Natural killer cell treated with Interleukin-12 subunit alpha and Interleukin-12 subunit beta and Interleukin-15 and Interleukin-18, amount 100 ng/mL, for 72 hours (primary cell): ENCODE data around the gene FPR3. TPM values are rescaled to one million over a fixed set of nuclear protein-coding genes. Genes with fewer than 3 reads are reported as not detected.
A peak's percentile ranks its signal among the peaks of the same experiment; 100 is the strongest.
"Not testable (repeated sequence)": the region's sequence is repeated elsewhere in the genome, so short reads cannot be mapped to it uniquely, and the experiment has no call there.

Source experiments
- ATAC-seq, 2 donors: fragments of 150-1000 bp; cut with Tn5 transposase in 1 of 2; sonication (Bioruptor Pico), chemical (Tn5 transposase) in 1 of 2; 2 replicates each; pipeline ENCODE4 v1.10.0; 2021
- DNase-seq: peaks from one replicate; pipeline ENCODE4 v3.0.0; 2022; ENCODE audit warnings: low spot score
- H3K27ac Mint-ChIP-seq, 2 donors: 1 replicate in 1 of 2; 2 replicates in 1 of 2; pipeline ENCODE4 v1.8.0; 2022; ENCODE audit warnings: mixed read lengths in 2 of 2, mild to moderate bottlenecking in 1 of 2, moderate library complexity in 1 of 2
- H3K27me3 Mint-ChIP-seq, 2 donors: 1 replicate in 1 of 2; 2 replicates in 1 of 2; pipeline ENCODE4 v1.8.0; 2022; ENCODE audit warnings: mixed read lengths in 2 of 2
- H3K36me3 Mint-ChIP-seq: one replicate; pipeline ENCODE4 v1.8.0; 2022; ENCODE audit warnings: mixed read lengths
- H3K4me1 Mint-ChIP-seq, 2 donors: 1 replicate in 1 of 2; 2 replicates in 1 of 2; pipeline ENCODE4 v1.8.0; 2022; ENCODE audit warnings: low read depth in 2 of 2, mixed read lengths in 2 of 2, mild to moderate bottlenecking in 1 of 2
- H3K4me3 Mint-ChIP-seq: one replicate; pipeline ENCODE4 v1.8.0; 2022; ENCODE audit warnings: mixed read lengths
- H3K9me3 Mint-ChIP-seq: 2 replicates; pipeline ENCODE4 v1.8.0; 2022; ENCODE audit warnings: mixed read lengths
- total RNA-seq, 2 donors: library from RNA; stranded (reverse); gene quantifications; one replicate each; pipeline ENCODE4 v1.2.3, GENCODE V29; 2022

Gene FPR3
- total RNA-seq, 2 donors from 2014 or later: not detected

DNA sequence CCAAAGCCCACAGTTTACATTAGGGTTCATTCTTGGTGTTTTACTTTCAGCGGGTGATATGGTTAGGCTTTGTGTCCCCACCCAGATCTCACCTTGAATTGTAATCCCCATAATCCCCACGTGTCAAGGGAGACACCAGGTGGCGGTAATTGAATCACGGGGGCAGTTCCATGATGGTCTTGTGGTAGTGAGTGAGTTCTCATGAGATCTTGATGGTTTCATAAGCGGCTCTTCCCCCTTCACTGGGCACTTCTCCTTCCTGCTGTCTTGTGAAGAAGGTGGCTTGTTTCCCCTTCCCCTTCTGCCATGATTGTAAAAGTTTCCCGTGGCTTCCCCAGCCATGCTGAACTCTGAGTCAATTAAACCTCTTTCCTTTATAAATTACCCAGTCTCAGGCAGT, 22.0 kb upstream of the FPR3 start:
- H3K27ac Mint-ChIP-seq: no peak overlapping the region
- no peak for DNase-seq
- peaks cover 9% of the 10 kb centered on the region for H3K36me3 Mint-ChIP-seq
- no peak overlapping the region for H3K4me3 Mint-ChIP-seq
- ATAC-seq: no peak
- H3K9me3 Mint-ChIP-seq: peaks cover 3% of the 10 kb centered on the region
- peaks cover 29 to 39% of the 10 kb centered on the region in 2 donors for H3K27me3 Mint-ChIP-seq
- peaks cover 6 to 10% of the 10 kb centered on the region in 2 donors for H3K4me1 Mint-ChIP-seq

DNA sequence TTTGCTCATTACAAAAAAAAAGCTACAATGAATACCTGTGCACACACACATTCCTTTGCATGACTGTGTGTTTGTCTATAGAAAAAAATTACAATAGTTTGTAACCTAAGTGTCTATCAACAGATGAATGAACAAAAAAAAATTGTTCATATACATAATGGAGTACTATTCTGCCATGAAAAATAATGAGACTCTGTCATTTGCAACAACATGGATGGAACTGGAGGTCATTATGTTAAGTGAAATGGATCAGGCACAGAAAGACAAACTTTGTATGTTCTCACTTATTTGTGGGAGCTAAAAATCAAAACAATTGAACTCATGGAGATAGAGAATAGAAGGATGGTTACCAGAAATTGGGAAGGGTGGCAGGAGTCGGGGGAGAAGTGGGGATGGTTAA, 18.4 kb upstream of the FPR3 start:
- H3K36me3 Mint-ChIP-seq, H3K9me3 Mint-ChIP-seq, H3K4me1 Mint-ChIP-seq, H3K4me3 Mint-ChIP-seq, DNase-seq, ATAC-seq, H3K27ac Mint-ChIP-seq: not testable (repeated sequence)
- peaks cover 25 to 38% of the 10 kb centered on the region in 2 donors for H3K27me3 Mint-ChIP-seq

DNA sequence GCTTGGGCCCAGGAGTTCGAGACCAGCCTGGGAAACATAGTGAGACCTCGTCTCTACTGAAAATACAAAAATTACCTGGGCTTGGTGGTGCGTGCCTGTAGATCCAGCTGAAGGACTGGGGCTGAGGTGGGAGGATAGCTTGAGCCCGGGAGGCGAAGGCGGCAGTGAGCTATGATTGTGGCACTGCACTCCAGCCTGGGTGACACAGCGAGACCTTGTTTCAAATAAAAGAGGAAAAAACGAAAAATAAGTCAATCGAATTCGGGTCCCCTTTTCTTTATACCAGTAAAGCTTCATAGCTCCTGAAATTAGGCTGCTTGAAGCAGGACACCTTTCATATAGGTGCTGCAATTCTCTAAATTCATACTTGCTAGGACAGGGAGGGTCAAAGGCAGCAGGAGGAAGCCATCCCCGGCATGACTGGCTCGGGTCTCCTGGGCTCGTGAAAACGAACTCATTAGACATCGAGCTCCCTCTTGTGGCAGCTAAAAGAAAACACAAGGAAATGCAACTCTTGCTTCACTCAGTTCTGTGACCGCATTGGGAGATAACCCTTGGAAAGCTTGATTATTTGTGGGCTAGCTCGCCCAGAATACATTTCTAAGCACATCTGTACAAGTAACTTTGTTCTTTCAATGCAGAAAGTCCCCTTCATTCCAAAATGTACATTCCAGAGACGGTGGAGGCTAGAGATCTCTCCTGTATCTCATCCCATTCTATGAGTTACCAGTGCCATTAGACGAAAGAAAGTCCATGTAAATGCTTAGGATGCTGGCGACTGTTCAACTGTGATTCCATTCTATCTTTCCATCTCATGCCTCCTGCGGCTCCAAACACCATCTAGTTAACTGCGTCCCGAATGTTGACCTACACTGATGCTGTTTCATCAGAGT, 17.1 kb upstream of the FPR3 start:
- no peak for DNase-seq
- Mint-ChIP-seq H3K27me3 (peaks cover 28 to 36% of the 10 kb centered on the region in 2 donors), H3K4me3 (no peak overlapping the region), H3K27ac (no peak overlapping the region), H3K36me3 (peaks cover 5% of the 10 kb centered on the region), H3K4me1 (peaks cover 4 to 9% of the 10 kb centered on the region in 2 donors), H3K9me3 (peaks cover 3% of the 10 kb centered on the region)
- peak; percentile 53 to 71 for ATAC-seq

DNA sequence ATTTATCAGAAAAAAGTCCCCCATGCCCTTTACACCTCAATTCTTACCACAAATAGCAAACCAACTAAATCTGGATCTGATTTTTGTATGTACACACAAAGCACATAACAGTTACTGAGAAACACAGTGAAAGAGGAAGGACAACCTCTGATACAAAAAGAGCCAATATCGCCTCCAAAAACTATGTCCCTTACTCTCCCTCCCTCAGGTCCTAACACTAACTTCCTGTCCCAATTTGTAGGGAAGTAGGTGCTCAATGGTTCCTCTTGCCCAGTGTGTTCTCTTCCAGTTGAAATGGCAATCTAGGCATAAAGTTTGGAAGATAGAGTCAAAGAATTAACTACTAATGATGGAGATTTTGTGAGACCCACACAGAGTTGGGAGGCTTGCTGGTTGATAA, 15.8 kb upstream of the FPR3 start:
- Mint-ChIP-seq H3K4me1 (peaks cover 4 to 9% of the 10 kb centered on the region in 2 donors), H3K27ac (no peak overlapping the region), H3K4me3 (no peak overlapping the region), H3K9me3 (peaks cover 3% of the 10 kb centered on the region), H3K27me3 (peaks cover 28 to 31% of the 10 kb centered on the region in 2 donors), H3K36me3 (peaks cover 5% of the 10 kb centered on the region)
- no peak for ATAC-seq
- no peak for DNase-seq

DNA sequence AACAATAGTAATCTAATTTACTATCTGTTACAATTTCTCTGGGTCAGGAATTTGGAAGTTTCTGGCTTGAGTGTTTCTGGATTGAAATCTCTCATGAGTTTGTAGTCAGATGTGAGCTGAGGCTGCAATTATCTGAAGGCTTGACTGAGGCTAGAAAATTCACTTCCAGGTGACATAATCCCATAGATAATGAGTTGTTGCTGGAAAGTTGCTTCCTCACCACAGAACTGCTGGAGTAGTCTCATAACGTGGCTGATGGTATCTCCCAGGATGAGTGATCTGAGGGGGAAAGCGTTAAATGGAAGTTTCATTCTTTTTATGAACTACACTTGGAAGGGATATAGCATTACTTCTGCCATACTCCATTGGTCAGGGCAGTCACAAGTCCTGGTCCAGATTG, 15.3 kb upstream of the FPR3 start:
- peaks cover 4 to 9% of the 10 kb centered on the region in 2 donors for H3K4me1 Mint-ChIP-seq
- H3K27ac Mint-ChIP-seq: no peak overlapping the region
- peaks cover 5% of the 10 kb centered on the region for H3K36me3 Mint-ChIP-seq
- peaks cover 26 to 31% of the 10 kb centered on the region in 2 donors for H3K27me3 Mint-ChIP-seq
- DNase-seq: no peak
- no peak overlapping the region for H3K4me3 Mint-ChIP-seq
- ATAC-seq: no peak
- H3K9me3 Mint-ChIP-seq: peaks cover 3% of the 10 kb centered on the region

DNA sequence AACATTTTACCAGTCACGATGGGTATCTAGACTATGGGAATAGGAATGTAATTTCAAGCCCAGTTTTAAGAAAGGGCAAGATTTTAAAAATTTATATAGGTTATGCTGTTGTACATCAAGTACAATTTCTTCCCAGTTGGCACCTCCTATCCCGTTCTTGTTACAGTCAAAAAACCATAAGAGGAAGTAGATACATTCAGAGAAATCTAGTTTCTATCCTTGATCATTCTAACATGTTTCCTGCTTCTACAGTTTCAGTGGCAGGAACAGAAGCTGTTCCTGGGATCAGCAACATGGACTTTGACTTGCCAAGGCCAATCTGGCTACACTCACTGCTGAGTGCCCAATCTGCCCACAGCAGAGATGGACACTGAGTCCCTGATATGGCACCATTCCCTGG, 14.7 kb upstream of the FPR3 start:
- H3K9me3 Mint-ChIP-seq: peaks cover 3% of the 10 kb centered on the region
- H3K27me3 Mint-ChIP-seq: peaks cover 21 to 26% of the 10 kb centered on the region in 2 donors
- H3K36me3 Mint-ChIP-seq: peaks cover 5% of the 10 kb centered on the region
- no peak overlapping the region for H3K27ac Mint-ChIP-seq
- H3K4me3 Mint-ChIP-seq: no peak overlapping the region
- no peak for DNase-seq
- H3K4me1 Mint-ChIP-seq: peaks cover 4 to 9% of the 10 kb centered on the region in 2 donors
- no peak for ATAC-seq

DNA sequence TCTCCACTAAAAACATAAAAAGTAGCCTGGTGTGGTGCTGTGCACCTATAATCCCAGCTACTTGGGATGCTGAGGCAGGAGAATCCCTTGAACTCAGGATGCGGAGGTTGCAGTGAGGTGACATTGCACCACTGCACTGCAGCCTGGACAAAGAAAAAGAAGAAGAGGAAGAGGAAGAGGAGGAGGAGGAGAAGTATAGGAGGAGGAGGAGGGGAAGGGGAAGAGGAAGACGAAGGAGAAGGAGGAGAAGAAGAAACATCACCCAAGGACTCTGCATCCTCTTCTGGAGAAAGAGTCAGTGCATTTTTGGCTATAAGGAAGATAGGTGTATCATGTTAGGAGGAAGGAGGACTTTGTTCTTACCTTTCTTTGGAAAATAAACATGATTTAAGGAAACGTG, 13.0 kb upstream of the FPR3 start:
- peaks cover 7 to 14% of the 10 kb centered on the region in 2 donors for H3K27me3 Mint-ChIP-seq
- no peak overlapping the region for H3K4me3 Mint-ChIP-seq
- DNase-seq (no peak), ATAC-seq (no peak)
- no peaks in the 10 kb centered on the region for H3K36me3 Mint-ChIP-seq
- H3K27ac Mint-ChIP-seq: no peak overlapping the region
- H3K9me3 Mint-ChIP-seq: no peaks in the 10 kb centered on the region
- H3K4me1 Mint-ChIP-seq: peaks cover 4 to 9% of the 10 kb centered on the region in 2 donors

DNA sequence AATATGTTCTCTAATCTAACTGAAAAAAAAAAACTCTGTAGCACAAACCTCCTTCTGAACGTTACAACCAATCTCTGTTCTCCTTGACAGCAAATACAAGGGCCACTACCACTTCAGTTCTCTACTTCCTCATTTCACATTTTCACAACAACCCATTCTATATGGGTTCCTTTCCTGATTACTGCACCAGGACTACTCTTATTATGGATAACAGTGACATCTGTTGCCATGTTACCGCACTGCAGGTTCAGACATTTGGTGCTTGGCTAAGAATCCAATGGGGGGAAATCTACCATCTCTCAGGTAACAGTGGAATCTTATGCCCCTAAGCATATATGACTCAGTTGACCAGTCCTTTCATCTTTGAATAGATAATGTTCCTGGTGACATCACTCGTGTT, 11.6 kb upstream of the FPR3 start:
- peaks cover 4% of the 10 kb centered on the region for H3K9me3 Mint-ChIP-seq
- DNase-seq: no peak
- peaks cover 7 to 8% of the 10 kb centered on the region in 2 donors for H3K27me3 Mint-ChIP-seq
- H3K4me1 Mint-ChIP-seq: no peaks in the 10 kb centered on the region
- H3K27ac Mint-ChIP-seq: no peak overlapping the region
- ATAC-seq: no peak
- H3K36me3 Mint-ChIP-seq: no peaks in the 10 kb centered on the region
- no peak overlapping the region for H3K4me3 Mint-ChIP-seq

DNA sequence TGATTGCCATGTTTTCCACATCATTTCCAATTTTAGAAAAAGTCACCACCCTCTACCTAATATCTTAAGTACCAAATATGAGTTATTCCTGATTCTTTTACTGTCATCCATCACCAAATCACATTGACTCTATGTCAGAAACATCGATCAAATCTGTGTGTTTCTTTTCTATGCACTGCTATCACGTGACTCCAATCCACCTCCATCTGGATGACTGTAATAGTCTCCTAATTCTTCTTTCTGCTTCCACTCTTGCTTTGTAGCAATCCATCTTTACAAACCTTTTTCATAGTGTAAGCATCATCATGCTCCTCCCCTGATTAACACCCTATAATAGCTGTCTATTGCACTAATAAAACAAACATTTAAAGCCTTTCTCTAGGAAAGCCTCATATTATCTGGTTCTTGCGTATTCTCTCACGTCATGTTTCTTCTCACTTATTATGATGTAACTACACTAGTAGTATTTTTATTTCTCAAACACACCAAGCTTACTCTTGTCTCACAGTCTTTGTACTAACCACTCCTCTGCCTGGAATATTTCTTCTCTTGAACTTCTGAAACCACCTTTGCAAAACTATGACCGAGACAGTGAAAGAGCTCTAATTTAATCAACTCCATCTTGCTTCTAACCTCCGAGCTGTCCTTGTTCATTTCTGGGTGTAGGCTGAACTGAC, 10.7 kb upstream of the FPR3 start:
- Mint-ChIP-seq H3K27ac (no peak overlapping the region), H3K36me3 (no peaks in the 10 kb centered on the region), H3K27me3 (peaks cover 5 to 7% of the 10 kb centered on the region in 2 donors), H3K4me1 (no peaks in the 10 kb centered on the region), H3K9me3 (peaks cover 4% of the 10 kb centered on the region), H3K4me3 (no peak overlapping the region)
- ATAC-seq (no peak), DNase-seq (no peak)

DNA sequence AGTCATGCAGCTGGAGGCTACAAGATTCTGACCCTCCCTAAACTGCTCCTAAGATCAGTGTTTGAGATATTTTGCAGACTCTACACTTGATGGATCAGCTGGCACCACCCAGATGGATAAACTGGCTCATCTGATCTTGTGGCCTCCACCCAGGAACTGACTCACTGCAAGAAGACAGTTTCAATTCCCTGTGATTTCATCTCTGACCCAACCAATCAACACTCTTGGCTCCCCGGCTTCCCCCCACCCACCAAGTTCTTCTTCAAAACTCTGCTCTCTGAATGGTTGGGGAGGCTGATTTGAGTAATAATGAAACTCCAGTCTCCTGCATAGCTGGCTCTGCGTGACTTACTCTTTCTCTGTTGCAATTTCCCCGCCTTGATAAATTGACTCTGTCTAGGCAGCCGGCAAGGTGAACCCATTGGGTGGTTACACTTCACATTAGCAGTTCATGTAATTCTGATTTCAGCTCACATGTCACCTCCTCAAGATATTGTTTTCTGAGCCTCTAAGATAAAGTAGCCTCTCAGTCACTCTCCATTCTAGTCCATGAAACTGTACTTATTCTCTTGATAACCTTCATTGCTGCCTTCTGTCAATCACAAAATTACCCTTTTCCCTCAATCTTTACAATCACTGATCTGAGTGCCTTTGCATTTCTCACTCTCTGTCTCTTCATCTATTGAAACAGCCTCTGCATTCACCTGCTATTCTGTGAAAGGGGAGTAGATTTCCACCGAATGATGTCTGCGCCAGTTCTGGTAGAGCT, 9.9 kb upstream of the FPR3 start:
- no peak overlapping the region for H3K4me3 Mint-ChIP-seq
- peaks cover 2 to 7% of the 10 kb centered on the region in 2 donors for H3K27me3 Mint-ChIP-seq
- peaks cover 4% of the 10 kb centered on the region for H3K9me3 Mint-ChIP-seq
- H3K36me3 Mint-ChIP-seq: no peaks in the 10 kb centered on the region
- no peak overlapping the region for H3K27ac Mint-ChIP-seq
- ATAC-seq (peak; percentile 78 to 89), DNase-seq (peak; percentile 68)
- no peaks in the 10 kb centered on the region for H3K4me1 Mint-ChIP-seq

DNA sequence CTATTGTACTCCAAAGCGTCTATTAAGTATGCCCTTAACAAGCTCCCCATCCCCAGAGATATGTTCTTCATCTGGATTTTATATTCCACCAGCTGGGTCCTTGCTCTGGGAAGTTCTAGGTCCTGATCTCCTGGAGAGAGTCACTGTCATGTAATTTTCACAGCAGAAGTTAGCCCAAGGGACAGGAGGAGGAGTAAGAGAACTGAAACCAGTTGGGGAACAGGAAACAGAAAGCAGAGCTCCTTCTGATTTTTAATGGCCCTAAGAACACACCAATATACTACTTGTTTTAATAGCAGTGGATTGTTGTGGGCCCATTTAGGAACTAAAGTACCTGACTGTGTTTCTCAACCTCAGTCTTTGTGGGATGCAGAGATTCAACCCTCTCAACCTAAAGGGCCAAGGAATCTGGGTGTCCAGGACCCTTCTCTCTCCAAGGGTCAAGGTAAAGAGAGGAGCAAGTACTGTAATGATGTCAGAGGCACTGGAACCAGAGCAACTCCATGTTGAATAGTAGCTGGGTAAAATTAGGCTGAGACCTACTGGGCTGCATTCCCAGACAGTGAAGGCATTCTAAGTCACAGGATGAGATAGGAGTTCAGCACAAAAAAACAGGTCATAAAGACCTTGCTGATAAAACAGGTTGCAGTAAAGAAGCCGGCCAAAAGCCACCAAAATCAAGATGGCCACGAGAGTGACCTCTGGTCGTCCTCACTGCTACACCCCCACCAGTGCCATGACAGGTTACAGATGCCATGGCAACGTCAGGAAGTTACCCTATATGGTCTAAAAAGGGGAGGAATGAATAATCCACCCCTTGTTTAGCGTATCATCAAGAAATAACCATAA, 8.1 kb upstream of the FPR3 start:
- peaks cover 0 to 4% of the 10 kb centered on the region in 2 donors for H3K27me3 Mint-ChIP-seq
- DNase-seq (no peak), ATAC-seq (no peak)
- peaks cover 4% of the 10 kb centered on the region for H3K9me3 Mint-ChIP-seq
- no peaks in the 10 kb centered on the region for H3K4me1 Mint-ChIP-seq
- H3K36me3 Mint-ChIP-seq: no peaks in the 10 kb centered on the region
- no peak overlapping the region for H3K4me3 Mint-ChIP-seq
- no peak overlapping the region for H3K27ac Mint-ChIP-seq

DNA sequence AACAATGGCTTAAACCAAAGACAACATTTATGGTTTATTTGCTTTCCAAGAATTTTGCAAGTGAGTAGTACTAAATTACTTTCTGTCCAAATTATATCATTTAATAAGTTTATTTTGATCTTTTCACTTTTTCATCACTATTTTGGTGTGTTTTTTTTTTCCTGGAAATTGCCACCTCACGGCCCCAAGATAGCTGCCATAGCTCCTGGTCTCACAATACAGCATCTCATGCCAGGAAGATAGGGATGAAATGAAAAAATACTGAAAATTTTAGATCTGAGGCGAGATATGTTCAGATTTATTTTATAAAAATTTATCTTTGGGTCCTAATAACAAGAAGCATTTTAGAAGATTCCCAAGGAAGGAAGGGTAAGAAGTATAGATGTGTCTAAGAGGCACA, 6.9 kb upstream of the FPR3 start:
- H3K4me3 Mint-ChIP-seq: no peak overlapping the region
- H3K36me3 Mint-ChIP-seq: no peaks in the 10 kb centered on the region
- H3K27me3 Mint-ChIP-seq: peaks cover 0 to 2% of the 10 kb centered on the region in 2 donors
- H3K9me3 Mint-ChIP-seq: peaks cover 4% of the 10 kb centered on the region
- no peak for DNase-seq
- H3K27ac Mint-ChIP-seq: no peak overlapping the region
- ATAC-seq: no peak
- H3K4me1 Mint-ChIP-seq: no peaks in the 10 kb centered on the region
